HEK293T (cell line): ENCODE results near the gene DNAL4.

Source experiments
- ARNT ChIP-seq: fragments of 450-650 bp; IDR thresholded peaks from 2 replicates; pipeline ENCODE4 v1.6.1; 2017; ENCODE audit warnings: mild to moderate bottlenecking
- BHLHE40 ChIP-seq: fragments of 450-650 bp; IDR thresholded peaks from 2 replicates; pipeline ENCODE4 v1.6.1; 2016; ENCODE audit warnings: mild to moderate bottlenecking, moderate library complexity, borderline replicate concordance
- ELF4 ChIP-seq: fragments of 450-650 bp; IDR thresholded peaks from 2 replicates; pipeline ENCODE4 v1.6.1; 2017; ENCODE audit warnings: antibody characterized with exemption
- FOXA1 ChIP-seq: fragments of 450-650 bp; IDR thresholded peaks from 2 replicates; pipeline ENCODE4 v1.6.1; 2016; ENCODE audit warnings: mild to moderate bottlenecking
- FOXK2 ChIP-seq: fragments of 450-650 bp; IDR thresholded peaks from 2 replicates; pipeline ENCODE4 v1.6.1; 2016; ENCODE audit warnings: mild to moderate bottlenecking
- FOXM1 ChIP-seq: fragments of 450-650 bp; IDR thresholded peaks from 2 replicates; pipeline ENCODE4 v1.6.1; 2017; ENCODE audit warnings: mild to moderate bottlenecking, borderline replicate concordance
- HDGF ChIP-seq: fragments of 450-650 bp; IDR thresholded peaks from 2 replicates; pipeline ENCODE4 v1.6.1; 2017; ENCODE audit warnings: antibody characterized with exemption, borderline replicate concordance
- LEF1 ChIP-seq: fragments of 450-650 bp; IDR thresholded peaks from 2 replicates; pipeline ENCODE4 v1.6.1; 2017; ENCODE audit warnings: mild to moderate bottlenecking, borderline replicate concordance
- NFRKB ChIP-seq: fragments of 450-650 bp; IDR thresholded peaks from 2 replicates; pipeline ENCODE4 v1.6.1; 2016; ENCODE audit warnings: mild to moderate bottlenecking, moderate library complexity
- SP1 ChIP-seq: fragments of 450-650 bp; IDR thresholded peaks from 2 replicates; pipeline ENCODE4 v1.6.1; 2017
- TARDBP ChIP-seq: fragments of 450-650 bp; IDR thresholded peaks from 2 replicates; pipeline ENCODE4 v1.6.1; 2016
- TF ChIP-seq, protein P1 (sequence below): fragments of 450-650 bp; IDR thresholded peaks from 2 replicates; pipeline ENCODE4 v1.6.1; 2016

DNA sequence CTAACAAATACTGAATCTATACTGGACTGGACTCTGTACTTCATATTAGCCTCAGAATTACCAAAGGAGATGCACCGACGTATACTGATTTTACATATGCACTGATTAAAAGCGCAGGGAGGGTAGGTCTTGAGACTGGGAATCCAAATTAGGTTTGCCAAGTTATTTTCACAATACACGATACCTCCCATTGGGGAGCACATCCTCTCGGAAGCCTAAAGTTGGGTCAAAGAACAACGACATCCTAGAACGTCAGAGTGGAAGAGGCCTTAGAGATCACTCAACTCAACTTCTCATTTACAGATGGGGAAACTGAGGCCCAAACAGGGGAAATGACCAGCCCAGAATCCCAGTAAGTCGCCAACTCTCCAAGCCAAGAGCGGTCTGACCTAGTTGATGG lies 626 bp downstream of the DNAL4 start:
- TF ChIP-seq FOXM1 (no peak), NFRKB (no peak), FOXK2 (no peak), ARNT (no peak), ELF4 (no peak), FOXA1 (no peak), TARDBP (no peak), HDGF (no peak), LEF1 (no peak), BHLHE40 (no peak), SP1 (no peak)
- TF ChIP-seq, protein P1, sequence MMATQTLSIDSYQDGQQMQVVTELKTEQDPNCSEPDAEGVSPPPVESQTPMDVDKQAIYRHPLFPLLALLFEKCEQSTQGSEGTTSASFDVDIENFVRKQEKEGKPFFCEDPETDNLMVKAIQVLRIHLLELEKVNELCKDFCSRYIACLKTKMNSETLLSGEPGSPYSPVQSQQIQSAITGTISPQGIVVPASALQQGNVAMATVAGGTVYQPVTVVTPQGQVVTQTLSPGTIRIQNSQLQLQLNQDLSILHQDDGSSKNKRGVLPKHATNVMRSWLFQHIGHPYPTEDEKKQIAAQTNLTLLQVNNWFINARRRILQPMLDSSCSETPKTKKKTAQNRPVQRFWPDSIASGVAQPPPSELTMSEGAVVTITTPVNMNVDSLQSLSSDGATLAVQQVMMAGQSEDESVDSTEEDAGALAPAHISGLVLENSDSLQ = no peak
